Esophagus muscularis mucosa (tissue), 3 donors: ENCODE results near the gene MEIS2.

ENCODE experiments used
- POLR2A ChIP-seq: fragments of 450-650 bp; IDR thresholded peaks from one replicate; pipeline ENCODE4 v1.6.1; 2017; ENCODE audit warnings: antibody characterized with exemption, moderate library complexity, mild to moderate bottlenecking, low read depth
- POLR2AphosphoS5 ChIP-seq, 2 donors: sonication (generic); formaldehyde crosslinking; IDR thresholded peaks; one replicate each; pipeline ENCODE4 v1.6.1; 2017; ENCODE audit warnings: antibody characterized with exemption in 2 of 2
- TF ChIP-seq, protein P1 (sequence below), 3 experiments: fragments of 200-600 bp in 2 of 3; fragments of 450-650 bp in 1 of 3; sonication (generic) in 2 of 3; IDR thresholded peaks; one replicate each; pipeline ENCODE4 v1.5.1; 2017 to 2019; ENCODE audit warnings: antibody characterized with exemption in 3 of 3, mild to moderate bottlenecking in 2 of 3, moderate library complexity in 1 of 3

DNA sequence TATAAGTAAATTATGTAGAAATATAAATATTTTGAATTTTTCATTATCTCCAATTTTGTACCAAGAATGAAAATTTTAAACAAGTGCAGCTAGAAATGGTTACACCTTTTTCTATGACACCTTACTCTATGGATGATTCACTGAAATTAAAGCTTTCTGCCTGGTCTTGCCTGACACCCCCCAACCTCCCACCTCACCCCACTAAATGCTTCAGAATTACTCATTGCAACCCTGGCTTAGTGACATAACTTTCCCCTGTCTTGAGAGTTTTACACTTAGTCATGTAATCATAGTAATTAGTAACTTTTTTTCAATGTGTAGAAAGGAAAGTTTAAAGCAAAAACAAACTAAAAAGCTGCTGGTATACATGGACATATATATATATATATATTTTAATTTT, 42.0 kb upstream of the MEIS2 start:
- TF ChIP-seq, protein P1, sequence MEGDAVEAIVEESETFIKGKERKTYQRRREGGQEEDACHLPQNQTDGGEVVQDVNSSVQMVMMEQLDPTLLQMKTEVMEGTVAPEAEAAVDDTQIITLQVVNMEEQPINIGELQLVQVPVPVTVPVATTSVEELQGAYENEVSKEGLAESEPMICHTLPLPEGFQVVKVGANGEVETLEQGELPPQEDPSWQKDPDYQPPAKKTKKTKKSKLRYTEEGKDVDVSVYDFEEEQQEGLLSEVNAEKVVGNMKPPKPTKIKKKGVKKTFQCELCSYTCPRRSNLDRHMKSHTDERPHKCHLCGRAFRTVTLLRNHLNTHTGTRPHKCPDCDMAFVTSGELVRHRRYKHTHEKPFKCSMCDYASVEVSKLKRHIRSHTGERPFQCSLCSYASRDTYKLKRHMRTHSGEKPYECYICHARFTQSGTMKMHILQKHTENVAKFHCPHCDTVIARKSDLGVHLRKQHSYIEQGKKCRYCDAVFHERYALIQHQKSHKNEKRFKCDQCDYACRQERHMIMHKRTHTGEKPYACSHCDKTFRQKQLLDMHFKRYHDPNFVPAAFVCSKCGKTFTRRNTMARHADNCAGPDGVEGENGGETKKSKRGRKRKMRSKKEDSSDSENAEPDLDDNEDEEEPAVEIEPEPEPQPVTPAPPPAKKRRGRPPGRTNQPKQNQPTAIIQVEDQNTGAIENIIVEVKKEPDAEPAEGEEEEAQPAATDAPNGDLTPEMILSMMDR (IDR thresholded peaks at IDR 0.05): no peak
- TF ChIP-seq POLR2A (no peak), POLR2AphosphoS5 (IDR thresholded peaks at IDR 0.05) (no peak)
